Spleen (tissue), 11 donors: ENCODE measurements around the gene CEP97. TPM values are rescaled to one million over a fixed set of nuclear protein-coding genes. Genes with fewer than 3 reads are reported as not detected.
A peak's percentile ranks its signal among the peaks of the same experiment; 100 is the strongest.
"Not testable (repeated sequence)": the region's sequence is repeated elsewhere in the genome, so short reads cannot be mapped to it uniquely, and the experiment has no call there.

Experiments
- DNase-seq: peaks from one replicate; pipeline ENCODE4 v3.0.0-alpha.2; 2020
- H3K27ac ChIP-seq, 8 donors: fragments of 200-600 bp; sonication (generic) in 7 of 8; 1 replicate in 4 of 8; 2 replicates in 4 of 8; pipeline versions ENCODE4 v1.5.0 to v1.8.0; 2016 to 2021; ENCODE audit warnings: inconsistent platforms in 4 of 8, mild to moderate bottlenecking in 4 of 8, moderate library complexity in 1 of 8
- H3K27me3 ChIP-seq, 7 donors: fragments of 200-600 bp; sonication (generic) in 6 of 7; replicated peaks in 1 of 7; 1 replicate in 4 of 7; 2 replicates in 3 of 7; pipeline versions ENCODE4 v1.5.0 to v1.8.0; 2016 to 2021; ENCODE audit warnings: inconsistent platforms in 3 of 7, mild to moderate bottlenecking in 1 of 7
- H3K36me3 ChIP-seq, 6 donors: fragments of 200-600 bp; sonication (generic) in 5 of 6; 1 replicate in 4 of 6; 2 replicates in 2 of 6; pipeline versions ENCODE4 v1.5.0 to v1.8.0; 2016 to 2021; ENCODE audit warnings: inconsistent platforms in 2 of 6
- H3K4me1 ChIP-seq, 6 donors: fragments of 200-600 bp; sonication (generic) in 5 of 6; 1 replicate in 3 of 6; 2 replicates in 3 of 6; pipeline versions ENCODE4 v1.5.0 to v1.8.0; 2016 to 2021; ENCODE audit warnings: inconsistent platforms in 3 of 6
- H3K4me3 ChIP-seq, 8 donors: fragments of 200-600 bp; sonication (generic) in 7 of 8; 1 replicate in 4 of 8; 2 replicates in 4 of 8; pipeline versions ENCODE4 v1.5.0 to v1.8.0; 2016 to 2021; ENCODE audit warnings: inconsistent platforms in 4 of 8, mild to moderate bottlenecking in 4 of 8, moderate library complexity in 2 of 8
- H3K9me3 ChIP-seq, 8 donors: fragments of 200-600 bp; sonication (generic) in 7 of 8; 1 replicate in 4 of 8; 2 replicates in 4 of 8; pipeline versions ENCODE4 v1.5.0 to v1.8.0; 2016 to 2021; ENCODE audit warnings: inconsistent platforms in 4 of 8
- CTCF ChIP-seq, 11 experiments: fragments of 200-600 bp in 7 of 11; fragments of 450-650 bp in 4 of 11; sonication (generic) in 4 of 11; IDR thresholded peaks in 8 of 11; conservative IDR thresholded peaks in 3 of 11; 1 replicate in 7 of 11; 2 replicates in 4 of 11; pipeline versions ENCODE4 v1.4.0 to v1.8.0; 2016 to 2021; ENCODE audit warnings: antibody characterized with exemption in 11 of 11, inconsistent platforms in 4 of 11, mild to moderate bottlenecking in 1 of 11
- POLR2A ChIP-seq, 3 donors: fragments of 450-650 bp; IDR thresholded peaks; one replicate each; pipeline ENCODE4 v1.5.1; 2017; ENCODE audit warnings: antibody characterized with exemption in 3 of 3, mild to moderate bottlenecking in 1 of 3
- POLR2AphosphoS5 ChIP-seq, 3 donors: sonication (generic); formaldehyde crosslinking; IDR thresholded peaks; one replicate each; pipeline ENCODE4 v1.5.1; 2017; ENCODE audit warnings: antibody characterized with exemption in 3 of 3
- WGBS, 5 donors: extraction: QIAGEN DNeasy Blood & Tissue Kit in 3 of 5; methylation state at CpG; one replicate each; pipeline versions ENCODE4 v1.1.5 to v1.1.7; 2013 to 2018; 5-methylcytosine and 5-hydroxymethylcytosine counted together
- intact Hi-C: fragments of 100-400 bp; cut with DNase I; formaldehyde crosslinking; loops from one replicate; pipeline ENCODE4 v1.15.0; 2023; ENCODE audit warnings: low total_unique reads
- polyA plus RNA-seq, 3 donors: library from polyadenylated mRNA; stranded (reverse); fragments of 200-250 nt; gene quantifications; one replicate each; pipeline ENCODE4 v1.2.1, GENCODE V29; 2013
- total RNA-seq, 7 donors: library from RNA; depleted of rRNA in 3 of 7; stranded (reverse); fragments of >200 nt in 3 of 7; fragmentation: NEBNext Ultra II Directional in 4 of 7; extraction: Animal tissue kit (Norgen Biotek cat#: 25700) in 4 of 7; gene quantifications; one replicate each; pipeline versions ENCODE4 v1.1.0 to v1.2.1, GENCODE V29; 2016 to 2021
- donor health status: healthy with polysubstance abuse.
- donor health status: DM: no; HTN: no; CAD: no; lungs with moderate emphysema.
- donor health status: DM: no; HTN: no; CAD: no.
- donor health status: Bipolar disorder and iron deficiency.
- donor health status: healthy.
- donor health status: DM: no; HTN: no; CAD: no.
- donor health status: DM: yes; HTN: yes; CAD: no.

The CEP97 gene
- total and polyA plus RNA-seq, 10 donors, result 1.00 to 18.2 (median 9.3) TPM

GRCh38 chr3:101676765-101677435, 47.5 kb upstream of the CEP97 start, which contains the start of gene ZBTB11:
Gene ZBTB11, minus strand, starts transcription at chr3:101677132. Its CDS starts 218 bp downstream, at chr3:101676914.
- peak in 7 of 11 experiments; percentile 6 to 57 (median 30) for TF ChIP-seq CTCF (IDR thresholded peaks at IDR 0.05 in 8 of 11, conservative IDR thresholded peaks at IDR 0.05 in 3 of 11)
- TF ChIP-seq POLR2AphosphoS5 (IDR thresholded peaks at IDR 0.05), result peak; percentile 97 to 98 (median 97)
- peak in 2 of 3 donors; percentile 9 to 73 for TF ChIP-seq POLR2A (IDR thresholded peaks at IDR 0.05)
- 0 to 1% (median 0%) methylated on average over 19 to 57 of the region's 57 CpGs for WGBS, 5 donors
- peaks cover 0 to 32% (median 22%) of the 10 kb centered on the region in 6 donors for H3K36me3 ChIP-seq
- intact Hi-C loops, result loop anchor here (10.0 kb wide), 1 partner anchor 102 kb away; the partner anchor contains the start of gene PCNP
- H3K4me3 ChIP-seq, result peak within 1 kb of the TSS; percentile 88 to 100 (median 97)
- no peaks in the 10 kb centered on the region for H3K27me3 ChIP-seq
- DNase-seq, result peak; percentile 99
- H3K9me3 ChIP-seq, result no peaks in the 10 kb centered on the region
- peaks cover 20 to 76% (median 58%) of the 10 kb centered on the region in 6 donors for H3K4me1 ChIP-seq
- peak within 1 kb of the TSS; percentile 96 to 100 (median 98) for H3K27ac ChIP-seq

DNA sequence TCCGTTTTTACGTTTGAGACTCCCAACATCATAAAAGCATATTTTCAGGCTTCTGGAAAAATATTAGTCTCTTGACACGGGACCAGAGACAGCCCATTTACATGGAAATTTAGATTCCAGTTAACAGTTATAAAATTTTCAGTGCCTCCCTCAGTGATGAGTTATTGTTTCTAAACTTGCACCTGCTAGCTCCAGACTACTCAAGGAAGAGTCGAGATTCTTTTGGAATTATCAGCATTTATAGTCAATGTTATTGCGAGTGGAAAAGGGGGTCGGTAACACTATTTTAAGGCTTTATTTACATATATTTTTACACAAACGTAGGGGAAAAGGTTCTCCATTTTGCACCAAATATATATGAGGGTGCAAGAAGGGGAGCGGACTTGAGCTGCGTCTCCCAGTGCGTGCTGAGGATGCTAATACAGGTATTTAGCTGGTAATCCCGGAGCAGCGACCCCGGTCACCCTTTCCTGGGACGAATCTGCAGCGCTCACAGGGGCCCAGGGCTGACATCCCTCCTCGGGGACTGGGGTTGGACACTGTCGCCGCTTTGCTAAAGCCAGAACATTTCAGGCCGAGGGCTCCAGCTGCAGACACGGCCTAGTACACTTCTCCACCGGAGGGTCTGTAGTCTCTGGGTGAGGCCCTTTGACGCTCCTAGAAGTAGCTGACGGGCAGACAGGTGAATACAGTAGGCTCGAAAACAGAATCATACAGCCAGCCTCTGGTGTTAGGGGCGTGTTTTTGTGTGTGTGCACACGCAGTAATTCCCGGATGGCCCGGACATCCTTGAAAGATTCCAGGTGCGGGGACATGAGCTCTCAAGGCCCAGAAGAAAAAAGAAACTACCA, 46.8 kb upstream of the CEP97 start:
- Histone ChIP-seq H3K36me3 (peaks cover 4 to 39% (median 30%) of the 10 kb centered on the region in 6 donors), H3K27ac (peak overlapping the region; percentile 96 to 100 (median 98)), H3K4me3 (peak overlapping the region; percentile 88 to 100 (median 97)), H3K27me3 (no peaks in the 10 kb centered on the region), H3K4me1 (peaks cover 20 to 76% (median 58%) of the 10 kb centered on the region in 6 donors), H3K9me3 (no peaks in the 10 kb centered on the region)
- intact Hi-C loops, result loop anchor here (10.0 kb wide), 1 partner anchor 103 kb away; the partner anchor contains the start of gene PCNP
- peak; percentile 89 for DNase-seq
- no peak for TF ChIP-seq POLR2A (IDR thresholded peaks at IDR 0.05)
- TF ChIP-seq POLR2AphosphoS5 (IDR thresholded peaks at IDR 0.05), result peak in 1 of 3 donors; percentile 40
- TF ChIP-seq CTCF (IDR thresholded peaks at IDR 0.05 in 8 of 11, conservative IDR thresholded peaks at IDR 0.05 in 3 of 11), result no peak
- WGBS, 5 donors, result 43 to 67% (median 64%) methylated on average over 22 to 29 of the region's 29 CpGs

GRCh38 chr3:101678837-101679236, 45.6 kb upstream of the CEP97 start:
- intact Hi-C loops, result loop anchor here (10.0 kb wide), 1 partner anchor 104 kb away; the partner anchor contains the start of gene PCNP
- H3K27me3 ChIP-seq, H3K27ac ChIP-seq, H3K4me3 ChIP-seq, DNase-seq, H3K9me3 ChIP-seq: not testable (repeated sequence)
- Histone ChIP-seq H3K4me1 (peaks cover 29 to 76% (median 59%) of the 10 kb centered on the region in 6 donors), H3K36me3 (peaks cover 4 to 50% (median 41%) of the 10 kb centered on the region in 6 donors)
- 59 to 85% (median 73%) methylated on average over 2 of the region's 2 CpGs for WGBS, 5 donors

DNA sequence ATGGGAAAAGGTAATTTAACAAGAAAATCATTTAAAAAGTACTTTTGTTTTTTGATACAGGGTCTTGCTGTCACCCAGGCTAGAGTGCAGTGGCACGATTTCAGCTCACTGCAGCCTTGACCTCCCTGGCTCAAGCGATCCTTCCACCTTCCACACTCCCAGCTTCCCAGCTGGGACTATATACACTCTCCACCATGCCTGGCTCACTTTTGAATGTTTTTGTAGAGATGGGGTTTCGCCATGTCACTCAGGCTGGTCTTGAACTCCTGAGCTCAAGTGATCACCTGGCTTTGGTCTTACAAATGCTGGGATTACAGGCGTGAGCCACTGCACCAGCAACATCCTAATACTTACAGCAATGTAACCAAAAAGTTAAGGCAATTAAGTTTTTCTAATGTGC, 43.9 kb upstream of the CEP97 start:
- H3K27ac ChIP-seq, result no peak overlapping the region
- no peaks in the 10 kb centered on the region for H3K9me3 ChIP-seq
- intact Hi-C loops, result no loop called here
- no peak overlapping the region for H3K4me3 ChIP-seq
- TF ChIP-seq CTCF (IDR thresholded peaks at IDR 0.05 in 8 of 11, conservative IDR thresholded peaks at IDR 0.05 in 3 of 11) (no peak), POLR2AphosphoS5 (IDR thresholded peaks at IDR 0.05) (peak in 1 of 3 donors; percentile 38)
- DNase-seq, result no peak
- H3K27me3 ChIP-seq, result no peaks in the 10 kb centered on the region
- peaks cover 34 to 76% (median 59%) of the 10 kb centered on the region in 6 donors for H3K4me1 ChIP-seq
- 89 to 93% (median 91%) methylated on average over 4 of the region's 4 CpGs for WGBS, 5 donors
- peaks cover 4 to 67% (median 50%) of the 10 kb centered on the region in 6 donors for H3K36me3 ChIP-seq
